GM19324 (cell line): ENCODE measurements around the gene OSBPL6.
"Not testable (repeated sequence)": the region's sequence is repeated elsewhere in the genome, so short reads cannot be mapped to it uniquely, and the experiment has no call there.

Experiments
- ATAC-seq: cut with Tn5 transposase; IDR thresholded peaks from one replicate; pipeline ENCODE4 v1.9.1; 2021; ENCODE audit warnings: mild to moderate bottlenecking, moderate library complexity; ENCODE audit not compliant: unreplicated experiment, low FRiP score

The OSBPL6 gene

DNA sequence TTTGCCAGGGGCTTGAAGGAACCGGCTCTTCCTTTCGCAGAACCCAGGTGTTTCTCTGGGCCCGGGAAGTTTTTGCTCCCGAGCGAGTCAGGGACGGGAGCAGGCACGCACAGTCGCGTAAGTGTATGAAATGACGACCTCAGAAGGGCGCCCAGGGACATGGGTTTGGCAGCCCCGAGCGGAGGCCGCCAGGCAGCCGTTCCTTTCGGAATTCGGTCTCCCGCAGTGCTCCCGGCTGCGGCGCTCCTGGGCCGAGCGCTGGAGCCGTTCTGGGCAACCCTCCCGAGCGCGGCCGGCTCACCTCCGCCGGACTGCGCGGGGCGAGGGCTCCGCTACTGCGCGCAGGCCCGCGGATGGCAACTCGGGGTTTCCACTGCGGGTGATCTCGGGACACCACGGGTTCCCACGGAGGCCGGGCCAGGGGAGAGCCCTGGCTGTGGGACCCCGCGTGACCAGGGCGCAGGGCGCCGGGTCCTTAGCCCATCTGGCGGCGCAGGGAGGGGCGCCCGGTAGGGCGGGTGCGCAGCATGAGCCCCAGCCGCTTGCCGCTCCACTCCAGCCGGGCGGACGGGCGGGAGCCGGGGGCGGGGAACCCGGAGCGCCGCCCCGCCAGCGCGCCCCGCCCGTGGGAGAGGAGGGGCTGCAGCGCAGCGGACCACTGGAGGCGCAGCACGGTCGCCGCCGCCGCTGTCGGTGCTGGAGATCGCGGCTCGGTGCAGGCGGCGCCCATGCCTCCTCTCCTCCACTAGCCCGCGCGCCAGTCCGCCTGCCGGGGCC, at the start of gene OSBPL6:
TSS of gene OSBPL6 (plus strand) at position 690 of the 777 bp plus-strand sequence. CDS start 111,673 bp downstream, outside the sequence.
- ATAC-seq: peak; percentile 95

DNA sequence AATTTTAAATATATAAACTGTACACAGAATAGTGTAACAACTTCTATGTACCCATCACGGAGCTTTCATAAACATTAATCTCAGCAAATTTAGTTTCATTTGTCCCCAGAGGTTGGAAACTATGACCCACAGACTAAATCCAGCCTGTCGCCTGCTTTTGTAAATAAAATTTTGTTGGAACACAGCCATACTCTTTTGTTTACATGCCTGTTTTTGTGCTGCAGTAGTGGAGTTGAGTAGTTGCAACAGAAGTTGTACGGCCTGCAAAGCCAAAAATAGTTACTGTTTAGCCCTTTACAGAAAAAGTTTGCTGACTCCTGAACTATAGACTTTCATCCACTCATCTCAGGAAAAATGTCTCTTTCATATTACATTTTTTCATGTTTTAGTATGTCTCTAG, 42.3 kb upstream of the OSBPL6 start:
- ATAC-seq: no peak

DNA sequence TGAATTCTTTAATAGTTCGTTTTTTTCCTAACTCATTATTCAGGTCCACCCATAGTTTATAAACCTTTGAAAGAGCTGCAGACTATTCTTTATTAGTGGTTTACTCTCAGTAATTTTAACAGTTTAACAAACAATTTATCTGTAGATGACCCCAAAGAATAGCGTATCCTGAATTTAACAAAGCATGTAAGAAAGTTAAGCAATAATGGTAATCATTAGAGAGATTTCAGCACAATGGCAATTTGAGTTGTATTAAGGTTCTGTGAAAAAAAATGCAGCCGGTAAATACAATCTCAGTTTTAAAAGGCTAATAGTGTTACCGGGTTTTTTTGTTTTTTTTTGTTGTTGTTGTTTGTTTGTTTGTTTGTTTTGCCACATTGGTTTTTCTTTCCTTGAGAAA, 41.8 kb upstream of the OSBPL6 start:
- no peak for ATAC-seq

DNA sequence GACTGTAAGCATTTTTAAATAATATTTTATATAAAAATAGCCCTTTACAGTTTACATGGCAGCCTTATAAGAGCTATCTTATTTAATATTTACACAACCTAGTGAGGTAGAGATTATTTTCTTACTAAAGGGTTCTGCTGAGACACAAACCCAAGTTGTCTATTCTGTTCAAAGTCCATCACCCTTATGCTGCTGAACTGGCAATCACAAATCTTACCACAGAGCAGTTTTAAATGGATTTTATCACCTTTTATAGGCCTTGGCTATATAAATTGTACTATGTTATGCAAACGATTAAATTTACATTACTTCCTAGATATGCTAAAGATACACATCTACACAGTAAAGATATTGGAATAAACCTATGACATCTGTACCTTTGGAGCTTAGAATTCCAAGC, 41.3 kb upstream of the OSBPL6 start:
- ATAC-seq: no peak

DNA sequence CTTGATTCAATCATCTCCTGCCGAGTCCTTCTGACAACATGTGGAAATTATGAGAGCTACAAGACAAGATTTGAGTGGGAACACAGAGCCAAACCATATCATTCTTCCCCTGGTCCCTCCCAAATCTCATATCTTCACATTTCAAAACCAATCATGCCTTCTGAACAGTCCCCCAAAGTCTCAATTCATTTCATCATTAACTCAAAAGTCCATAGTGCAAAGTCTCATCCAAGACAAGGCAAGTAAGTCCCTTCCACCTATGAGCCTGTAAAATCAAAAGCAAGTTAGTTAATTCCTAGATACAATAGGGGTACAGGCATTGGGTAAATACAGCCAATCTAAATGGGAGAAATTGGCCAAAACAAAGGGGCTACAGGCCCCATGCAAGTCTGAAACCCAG, 40.4 kb upstream of the OSBPL6 start:
- not testable (repeated sequence) for ATAC-seq

DNA sequence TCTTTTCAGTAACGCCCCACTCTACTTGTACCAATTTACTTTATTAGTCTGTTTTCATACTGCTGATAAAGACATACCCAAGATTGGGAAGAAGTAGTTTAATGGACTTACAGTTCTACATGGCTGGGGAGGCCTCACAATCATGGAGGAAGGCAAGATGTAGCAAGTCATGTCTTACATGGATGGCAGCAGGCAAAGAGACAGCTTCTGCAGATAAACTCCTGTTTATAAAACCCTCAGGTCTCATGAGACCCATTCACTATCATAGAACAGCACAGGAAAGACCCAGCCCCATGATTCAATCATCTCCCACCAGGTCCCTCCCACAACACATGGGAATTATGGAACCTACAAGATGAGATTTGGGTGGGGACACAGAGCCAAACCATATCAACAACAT, 38.8 kb upstream of the OSBPL6 start:
- no peak for ATAC-seq

DNA sequence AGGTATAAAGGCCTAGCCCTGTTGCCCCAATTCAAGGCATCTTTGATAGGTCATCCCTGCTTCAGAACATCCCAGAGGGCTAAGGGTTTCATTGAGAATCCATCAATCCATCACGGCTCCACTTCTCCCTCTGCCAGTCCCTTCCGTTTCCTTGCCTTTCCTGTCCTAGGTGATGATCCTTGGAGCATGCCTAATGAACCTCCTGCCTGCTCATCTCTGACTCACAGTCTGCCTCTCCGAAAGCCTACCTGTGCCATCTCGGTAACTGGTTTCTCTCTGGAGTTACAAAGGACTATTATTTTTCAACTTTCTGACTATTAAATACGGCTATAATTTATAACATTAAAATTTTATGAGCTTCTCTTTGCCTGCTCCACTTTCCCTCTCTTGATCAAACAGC, 36.7 kb upstream of the OSBPL6 start:
- no peak for ATAC-seq

DNA sequence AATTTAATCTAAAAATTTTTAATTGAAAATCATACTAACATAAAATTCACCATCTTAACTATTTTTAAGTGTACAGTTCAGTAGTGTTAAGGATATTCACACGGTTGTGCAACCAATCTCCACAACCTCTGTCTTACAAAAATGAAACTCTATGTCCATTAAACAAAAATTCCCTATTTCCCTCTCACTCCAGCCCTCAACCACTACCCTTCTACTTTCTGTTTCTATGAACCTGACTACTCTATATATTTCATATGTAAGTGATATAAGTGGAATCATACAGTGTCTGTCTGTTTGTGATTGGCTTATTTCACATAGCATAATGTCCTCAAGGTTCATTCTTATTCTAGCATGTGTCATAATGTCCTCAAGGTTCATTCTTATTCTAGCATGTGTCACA, 34.3 kb upstream of the OSBPL6 start:
- ATAC-seq: no peak

DNA sequence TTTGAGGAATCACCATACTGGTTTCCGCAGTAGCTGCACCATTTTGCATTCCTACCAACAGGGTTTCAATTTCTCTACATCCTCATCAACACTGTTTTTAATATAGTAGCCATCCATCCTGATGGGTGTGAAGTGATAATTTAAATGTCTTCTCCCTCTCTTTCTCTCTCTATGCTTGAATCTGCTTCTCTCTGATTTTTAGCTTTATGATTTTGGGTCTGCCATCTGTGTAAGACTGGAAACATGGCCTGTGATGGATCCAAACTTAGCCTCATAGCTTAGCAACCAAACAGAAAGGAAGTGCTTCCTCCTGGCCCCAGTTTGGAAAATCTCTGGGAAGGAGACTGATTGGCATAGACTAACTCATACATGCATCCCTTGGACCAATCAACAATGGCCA, 33.7 kb upstream of the OSBPL6 start:
- no peak for ATAC-seq

DNA sequence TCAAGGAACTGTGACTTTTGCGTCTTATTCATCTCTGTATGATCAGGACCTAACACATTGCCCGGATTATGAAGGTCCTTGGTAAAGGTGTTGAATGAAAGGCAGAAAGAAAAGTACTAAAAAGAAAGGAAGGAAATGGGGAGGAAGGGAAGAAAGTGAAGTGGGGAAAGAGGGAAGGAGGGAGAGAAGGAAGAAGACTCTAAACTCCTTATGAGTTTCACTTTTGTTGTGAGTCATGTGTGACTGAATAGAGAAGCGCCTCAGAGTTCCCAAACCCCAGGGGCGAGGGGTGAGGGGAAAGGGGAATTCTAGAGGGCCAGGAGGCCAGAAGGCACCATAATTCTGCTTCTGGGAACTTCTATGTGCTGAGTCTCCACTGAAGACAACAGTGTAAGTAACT, 30.9 kb upstream of the OSBPL6 start:
- no peak for ATAC-seq

DNA sequence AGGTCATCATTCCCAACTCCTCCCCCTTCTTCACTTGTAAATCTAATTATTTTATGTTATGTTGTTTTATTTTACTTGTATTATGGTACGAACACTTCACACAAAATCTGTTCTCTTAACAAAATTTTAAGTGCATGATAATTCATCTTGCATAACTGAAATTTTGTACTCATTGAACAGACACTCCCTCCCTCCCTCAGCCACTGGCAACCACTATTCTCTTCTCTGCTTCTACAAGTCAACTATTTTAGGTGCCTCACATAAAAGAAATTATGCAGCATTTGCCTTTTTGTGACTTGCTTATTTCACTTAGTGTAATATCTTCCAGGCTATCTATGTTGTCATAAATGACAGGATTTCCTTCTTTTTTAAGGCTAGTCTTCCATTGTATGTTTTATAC, 30.4 kb upstream of the OSBPL6 start:
- ATAC-seq: no peak

DNA sequence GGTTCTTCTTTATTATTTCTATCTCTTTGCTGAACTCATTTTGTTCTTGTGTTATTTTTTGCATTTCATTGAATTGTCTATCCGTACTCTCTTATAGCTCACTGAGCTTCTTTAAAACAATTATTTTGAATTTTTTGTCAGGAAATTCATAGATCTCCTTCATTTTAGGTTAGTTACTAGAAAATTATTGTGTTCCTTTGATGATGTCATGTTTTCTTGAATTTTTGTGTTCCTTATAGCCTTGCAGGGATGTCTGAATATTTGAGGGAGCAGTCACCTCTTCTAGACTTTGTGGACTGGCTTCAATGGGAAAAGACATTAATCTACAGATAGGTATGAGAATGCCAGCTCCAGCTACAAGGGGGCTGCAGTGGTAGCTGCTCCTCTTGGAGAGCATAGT, 20.7 kb upstream of the OSBPL6 start:
- no peak for ATAC-seq

DNA sequence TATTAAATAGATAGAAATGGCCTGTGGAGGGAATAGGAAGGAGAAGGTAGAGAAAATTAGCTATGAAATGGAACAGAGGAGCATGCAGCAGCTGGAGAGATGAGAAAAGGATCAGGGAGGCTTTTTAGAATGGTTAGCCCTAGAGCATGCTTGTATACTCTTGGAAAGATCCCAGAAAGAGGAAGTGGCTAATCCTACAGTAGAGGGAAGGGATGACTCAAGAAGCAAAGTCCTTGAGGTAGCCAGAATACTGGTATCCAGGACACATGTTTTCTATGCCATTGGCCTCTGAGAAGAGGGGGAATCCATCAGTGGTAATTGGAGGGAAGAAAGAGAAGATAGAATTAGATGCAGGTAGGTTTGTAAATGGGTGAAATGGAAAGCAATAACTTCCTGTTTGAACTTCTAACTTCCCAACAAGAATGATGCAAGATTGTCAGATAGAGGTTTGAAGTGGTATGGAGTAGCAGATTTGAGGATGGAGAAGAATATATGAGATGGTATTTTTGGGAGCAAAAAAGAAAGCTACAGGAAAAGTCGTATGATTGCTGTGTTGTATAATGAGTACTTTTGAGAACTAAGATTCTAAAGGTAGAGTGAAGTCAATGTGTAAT, 17.1 kb upstream of the OSBPL6 start:
- no peak for ATAC-seq

DNA sequence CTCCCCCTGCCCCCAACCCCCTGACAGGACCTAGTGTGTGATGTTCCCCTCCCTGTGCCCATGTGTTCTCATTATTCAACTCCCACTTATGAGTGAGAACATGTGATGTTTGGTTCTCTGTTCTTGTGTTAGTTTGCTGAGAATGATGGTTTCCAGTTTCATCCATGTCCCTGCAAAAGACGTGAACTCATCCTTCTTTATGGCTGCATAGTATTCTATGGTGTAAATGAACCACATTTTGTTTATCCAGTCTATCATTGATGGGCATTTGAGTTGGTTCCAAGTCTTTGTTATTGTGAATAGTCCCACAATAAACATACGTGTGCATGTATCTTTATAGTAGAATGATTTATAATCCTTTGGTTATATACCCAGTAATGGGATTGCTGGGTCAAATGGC, 13.7 kb upstream of the OSBPL6 start:
- ATAC-seq: not testable (repeated sequence)

DNA sequence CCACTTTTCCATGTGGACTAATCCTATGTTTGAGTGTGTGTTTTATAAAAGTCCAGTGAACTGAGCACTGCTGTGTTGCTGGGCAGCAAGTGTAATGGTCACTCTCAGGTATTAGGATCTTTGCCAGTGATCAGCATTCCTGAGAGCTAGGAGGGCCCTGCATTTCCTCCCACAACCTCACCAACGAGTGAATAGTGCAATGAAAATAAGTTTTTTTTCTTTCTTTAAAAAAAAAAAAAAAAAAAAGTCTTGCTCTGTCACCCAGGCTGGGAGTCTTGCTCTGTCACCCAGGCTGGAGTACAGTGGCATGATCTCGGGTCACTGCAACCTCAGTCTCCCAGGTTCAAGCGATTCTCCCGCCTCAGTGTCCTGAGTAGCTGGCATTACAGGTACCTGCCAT, 6.5 kb upstream of the OSBPL6 start:
- ATAC-seq: no peak

DNA sequence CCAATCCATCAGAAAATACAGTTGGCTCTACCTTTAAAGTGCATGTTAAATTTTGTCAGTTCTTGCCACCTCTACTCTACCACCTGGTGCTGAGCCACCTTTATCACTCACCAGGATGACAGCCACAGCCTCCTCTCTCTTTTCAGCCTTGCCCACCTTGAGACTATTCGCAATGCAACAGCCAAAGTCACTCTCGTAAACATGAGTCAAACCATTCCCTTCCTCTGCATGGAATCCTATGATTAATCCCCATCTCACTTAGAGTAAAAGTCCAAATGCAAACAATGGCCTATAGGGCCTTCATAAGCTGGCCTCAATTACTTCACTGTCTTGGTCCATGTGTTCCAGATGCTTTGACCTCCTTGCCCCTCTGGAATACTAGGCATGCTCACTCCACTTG, 5.8 kb upstream of the OSBPL6 start:
- no peak for ATAC-seq

DNA sequence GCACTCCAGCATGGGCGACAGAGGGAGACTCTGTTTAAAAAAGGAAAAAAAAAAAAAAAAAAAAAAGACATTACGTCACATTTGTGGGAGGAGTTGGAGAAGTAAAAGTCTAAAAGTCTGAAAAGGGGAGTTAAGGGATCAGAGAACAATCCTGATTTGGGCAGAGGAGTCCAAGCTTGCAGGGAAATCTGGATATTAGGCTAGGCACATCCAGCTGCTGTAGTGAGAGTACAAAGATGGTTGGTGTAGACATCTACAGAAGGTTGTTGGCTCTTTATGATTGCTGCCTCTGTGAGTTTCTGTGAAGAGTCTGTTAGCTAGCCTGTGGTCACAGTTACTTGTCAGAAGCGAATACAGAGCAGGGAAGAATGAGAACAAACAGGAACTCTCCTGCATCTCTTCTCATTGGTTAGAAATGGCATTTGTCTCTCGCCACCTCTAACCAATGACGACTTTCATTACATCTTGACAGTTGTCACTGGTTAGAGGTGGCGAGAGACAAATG, 3.3 kb upstream of the OSBPL6 start:
- ATAC-seq: no peak

DNA sequence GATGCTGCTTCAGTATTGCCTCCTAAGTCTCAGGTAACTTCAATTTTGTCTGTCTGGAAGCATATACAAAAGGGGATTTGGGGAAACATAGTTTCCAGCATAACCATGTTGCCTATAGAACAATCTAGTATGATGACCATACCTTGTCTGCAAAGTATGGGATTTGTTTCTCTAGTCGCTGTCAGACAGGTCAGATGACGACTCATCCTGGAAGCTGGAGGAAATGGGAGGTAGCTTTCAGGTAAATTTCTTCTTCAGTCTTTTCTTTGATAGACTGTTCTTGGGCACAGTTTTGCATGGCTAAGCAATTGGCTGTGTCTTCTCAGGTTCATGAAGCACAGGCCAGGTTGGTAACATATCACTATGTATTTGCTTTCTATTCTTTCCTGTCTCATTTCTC, 2.8 kb upstream of the OSBPL6 start:
- no peak for ATAC-seq

DNA sequence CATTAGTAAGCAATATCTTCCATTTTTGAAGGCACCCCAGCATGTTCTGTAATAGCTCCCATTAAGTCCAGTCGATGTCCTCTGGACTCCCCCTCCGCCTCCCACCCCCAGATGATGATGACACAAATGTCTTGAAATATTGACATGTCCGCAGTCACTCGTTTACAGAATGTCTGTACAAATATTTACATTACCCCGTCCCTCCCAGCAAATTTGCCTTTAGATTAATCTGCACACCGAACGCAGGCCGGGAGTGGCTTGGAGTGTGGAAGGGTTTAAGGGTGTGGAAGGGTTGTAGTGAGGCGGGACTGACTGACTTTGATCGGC, 853 bp upstream of the OSBPL6 start:
- no peak for ATAC-seq

DNA sequence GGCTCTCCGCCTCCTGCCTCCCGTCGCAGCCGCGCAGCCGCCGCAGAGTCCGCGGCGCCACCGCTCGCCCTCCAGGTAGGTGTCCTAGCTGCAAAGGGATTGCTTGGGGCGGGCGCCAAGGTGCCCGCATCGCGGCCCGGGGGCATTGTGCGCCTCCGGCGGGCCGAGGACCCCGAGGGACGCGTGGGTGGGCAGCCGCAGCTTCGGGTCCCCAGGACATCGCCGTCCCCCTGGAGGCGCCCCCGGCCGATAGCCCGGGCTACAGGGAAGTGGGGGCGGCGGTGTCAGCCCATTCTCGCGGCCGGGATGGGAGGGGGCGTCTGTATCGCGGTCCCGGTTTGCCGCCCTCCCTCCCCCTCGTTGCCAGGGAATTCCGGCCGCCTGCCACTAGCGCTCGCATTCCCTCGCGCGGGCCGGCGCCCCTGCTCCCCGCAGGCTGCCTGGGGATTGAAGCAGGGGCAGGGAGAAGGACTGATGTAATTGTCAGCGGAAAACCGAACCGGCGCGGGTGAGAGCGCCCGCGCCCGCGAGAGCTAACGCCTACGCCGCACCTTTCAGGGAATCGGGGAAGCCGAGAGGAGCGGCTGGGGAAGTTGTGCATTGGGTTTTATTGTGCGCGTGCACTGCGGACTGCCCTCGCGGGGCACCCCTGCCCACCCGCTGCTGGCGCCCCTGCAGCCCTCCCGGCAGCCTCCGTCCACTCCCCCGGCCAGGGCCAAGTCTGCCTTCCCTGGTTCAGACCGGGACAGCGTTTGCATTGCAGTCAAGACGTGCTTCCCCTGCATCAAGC, 483 bp downstream of the OSBPL6 start:
- ATAC-seq: no peak

DNA sequence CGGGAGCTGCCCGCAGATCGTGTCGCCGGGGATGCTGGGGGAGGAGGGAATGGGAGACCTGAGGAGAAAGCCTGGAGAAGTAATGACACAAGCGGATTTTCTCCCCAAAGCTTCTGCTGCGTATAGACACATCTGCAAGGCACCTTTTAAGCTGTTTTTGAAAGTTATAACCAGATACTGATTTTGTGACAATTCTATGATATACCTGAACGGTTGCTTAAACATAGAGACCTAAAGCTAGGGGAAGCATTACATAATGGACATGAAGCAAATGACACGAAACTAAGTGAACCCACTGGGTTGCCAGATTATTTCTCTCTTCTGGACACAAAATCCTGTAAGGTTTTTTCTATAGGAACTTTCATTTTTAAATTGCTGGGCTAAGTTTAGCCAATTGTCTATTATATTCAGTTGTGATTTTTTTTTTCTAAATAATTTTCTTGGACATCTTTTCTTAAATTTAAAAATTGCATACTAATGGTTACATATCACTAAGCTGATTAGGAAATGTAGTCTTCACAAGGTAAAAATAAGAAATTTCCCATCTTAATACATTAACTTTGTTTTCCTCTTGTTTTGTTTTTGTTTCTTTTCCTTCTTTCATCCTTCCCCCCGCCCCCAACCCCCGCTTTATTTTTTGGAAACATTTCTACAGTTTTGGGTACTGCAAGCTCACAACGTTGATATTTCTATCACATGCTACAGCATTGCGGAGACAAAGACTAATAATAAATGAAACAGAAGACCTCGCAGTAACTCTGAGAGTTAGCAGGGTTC, 1.3 kb downstream of the OSBPL6 start:
- ATAC-seq: no peak
